Measurements from ENCODE around the gene ANKLE1.
A peak's percentile ranks its signal among the peaks of the same experiment; 100 is the strongest.
"Not testable (repeated sequence)": the region's sequence is repeated elsewhere in the genome, so short reads cannot be mapped to it uniquely, and the experiment has no call there.

Gene ANKLE1

DNA sequence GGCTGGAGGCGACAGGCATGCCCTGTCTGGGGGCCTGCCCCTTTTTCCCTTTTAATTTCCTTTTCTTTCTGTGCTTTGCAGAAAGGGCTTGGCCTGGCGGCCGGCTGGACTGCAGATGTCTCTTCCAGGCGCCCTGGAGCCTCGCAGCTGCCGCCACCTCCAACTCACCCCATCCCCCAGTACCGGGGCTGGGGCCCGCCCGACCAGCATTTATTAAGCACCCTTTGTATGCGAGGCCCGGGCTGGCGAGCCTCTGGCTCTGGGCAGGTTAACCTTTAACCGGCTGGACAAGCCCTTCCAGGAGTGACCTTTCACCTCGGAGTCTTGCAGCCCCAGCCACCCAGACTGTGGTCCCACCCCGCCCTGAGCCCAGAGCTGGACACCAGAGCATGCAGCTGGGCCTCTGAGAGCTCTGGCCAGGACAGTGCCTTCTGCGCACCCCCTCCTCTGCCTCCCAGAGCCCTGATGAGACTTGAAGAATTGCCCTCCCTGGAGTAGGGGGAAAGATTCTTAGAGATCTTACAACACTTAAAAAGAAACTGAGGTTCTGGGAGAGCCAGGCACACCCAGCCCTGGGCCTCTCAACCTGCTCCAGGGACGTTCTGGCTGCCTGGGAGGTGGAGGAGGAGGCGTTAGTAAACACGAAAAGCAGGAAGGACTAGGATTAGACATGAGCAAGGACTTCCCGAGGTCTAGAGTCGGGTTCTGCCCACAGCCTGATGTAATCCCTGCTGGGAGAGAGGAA is 34.8 kb upstream of the ANKLE1 start:
- FAIRE-seq (no peak), DNase-seq (ENCODE audit: extremely low spot score, insufficient read length, low read depth) (no peak)

DNA sequence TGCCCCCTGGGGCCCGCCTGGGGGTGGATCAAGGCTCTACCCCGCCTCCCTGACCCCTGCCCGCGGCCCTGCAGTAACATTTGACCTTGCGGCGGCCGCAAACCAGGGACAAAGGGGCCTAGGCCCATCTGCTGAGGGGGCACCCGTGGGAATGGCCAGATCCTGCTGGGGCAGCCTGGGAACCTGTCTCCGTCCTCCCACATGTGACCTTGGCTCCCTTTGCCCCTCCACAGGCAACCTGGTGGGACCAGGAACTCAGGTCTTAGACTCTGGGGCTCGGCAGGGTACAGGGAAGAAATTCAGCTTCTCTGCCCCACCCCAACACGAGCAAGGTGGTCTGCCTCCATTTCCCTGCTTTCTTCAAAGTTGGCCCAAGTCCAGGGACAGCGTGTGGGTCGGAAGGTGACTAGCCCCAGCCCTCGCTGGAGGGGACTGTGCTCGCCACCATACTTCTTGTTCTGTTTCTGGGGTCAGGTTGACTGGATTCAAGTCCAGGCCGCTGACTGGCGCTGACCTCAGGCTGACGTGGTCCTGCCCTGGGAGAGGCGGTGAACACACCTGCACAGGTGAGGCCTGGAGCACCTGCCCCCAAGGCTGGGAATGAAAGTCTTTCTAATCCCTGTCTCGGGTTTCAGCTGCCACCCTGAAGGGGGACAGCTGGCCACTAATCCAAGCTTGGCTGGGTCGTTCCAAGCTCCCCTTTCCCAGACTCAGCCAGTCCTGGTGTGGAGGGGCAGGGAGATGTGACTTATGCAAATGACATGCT is 33.5 kb upstream of the ANKLE1 start:
- DNase-seq (ENCODE audit: extremely low spot score, insufficient read length, low read depth) (no peak), FAIRE-seq (no peak)

DNA sequence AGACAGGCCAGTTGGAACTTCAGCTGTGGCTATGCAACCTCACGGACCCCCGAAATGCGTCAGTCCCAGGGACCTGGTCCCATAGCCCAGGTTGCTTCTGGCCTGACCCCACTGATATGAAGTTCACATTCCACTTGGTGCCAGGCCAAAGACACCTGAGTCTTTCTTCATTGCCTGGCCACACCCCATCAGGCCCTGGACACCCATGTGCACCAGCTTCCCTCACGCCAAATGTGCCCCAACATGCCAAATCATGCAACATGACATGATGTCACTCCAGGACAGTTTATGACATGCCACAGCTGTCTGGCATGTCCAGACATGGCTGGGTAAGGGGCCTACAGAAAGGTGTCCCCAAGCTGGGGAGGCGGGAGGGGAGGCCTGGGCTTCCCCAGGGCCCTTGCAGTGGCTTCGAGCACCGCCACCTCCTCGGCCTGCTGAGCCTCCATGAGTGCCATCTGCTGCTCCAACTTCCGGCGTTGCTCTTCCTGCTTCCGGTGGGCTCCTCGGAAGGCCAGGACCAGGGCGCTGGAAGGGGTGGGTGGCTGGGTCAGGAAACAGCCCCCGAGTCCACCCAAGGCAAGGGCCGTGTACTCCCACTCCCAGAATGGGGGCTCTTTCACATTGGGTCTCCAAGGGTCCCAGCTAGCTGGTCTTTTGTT is 31.7 kb upstream of the ANKLE1 start:
- DNase-seq (ENCODE audit: extremely low spot score, insufficient read length, low read depth) (no peak), FAIRE-seq (no peak)

DNA sequence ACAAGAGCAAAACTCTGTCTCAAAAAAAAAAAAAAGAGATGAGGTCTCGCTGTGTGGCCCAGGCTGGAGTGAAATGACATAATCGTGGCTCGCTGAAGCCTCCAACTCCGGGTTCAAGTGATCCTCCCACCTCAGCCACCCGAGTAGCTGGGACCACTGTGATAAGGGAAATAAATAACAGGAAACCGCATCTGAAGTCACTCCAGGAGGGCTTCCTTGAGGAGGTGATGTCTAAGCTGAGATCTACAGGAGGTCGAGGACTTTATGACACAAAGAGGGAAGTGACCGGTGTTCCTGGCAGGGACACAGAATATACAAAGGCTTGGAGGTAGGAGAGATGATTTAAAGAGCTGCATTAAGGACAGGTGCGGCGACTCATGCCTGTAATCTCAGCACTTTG is 27.1 kb upstream of the ANKLE1 start:
- DNase-seq (ENCODE audit: extremely low spot score, insufficient read length, low read depth) (no peak), FAIRE-seq (no peak)

DNA sequence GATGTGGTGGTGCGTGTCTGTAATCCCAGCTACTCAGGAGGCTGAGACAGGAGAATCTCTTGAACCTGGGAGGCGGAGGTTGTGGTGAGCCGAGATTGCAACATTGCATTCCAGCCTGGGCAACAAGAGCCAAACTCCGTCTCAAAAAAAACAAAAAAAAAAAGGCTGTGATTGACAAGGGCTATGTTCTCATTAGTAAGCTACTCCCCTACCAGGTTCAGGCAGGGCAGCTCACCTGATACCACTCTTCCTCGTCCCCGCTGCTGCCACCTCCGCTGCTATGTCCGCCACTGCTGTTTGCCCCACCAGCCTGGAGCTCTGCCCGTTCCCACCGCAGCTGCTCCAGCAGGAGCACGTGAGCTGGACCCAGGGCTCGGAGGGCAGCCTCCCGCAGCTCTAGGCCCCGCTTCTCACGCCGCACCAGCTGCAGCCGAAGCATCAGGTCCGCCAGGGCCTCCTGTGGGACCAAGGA is 26.5 kb upstream of the ANKLE1 start:
- FAIRE-seq, result no peak
- DNase-seq (ENCODE audit: extremely low spot score, insufficient read length, low read depth), result no peak

DNA sequence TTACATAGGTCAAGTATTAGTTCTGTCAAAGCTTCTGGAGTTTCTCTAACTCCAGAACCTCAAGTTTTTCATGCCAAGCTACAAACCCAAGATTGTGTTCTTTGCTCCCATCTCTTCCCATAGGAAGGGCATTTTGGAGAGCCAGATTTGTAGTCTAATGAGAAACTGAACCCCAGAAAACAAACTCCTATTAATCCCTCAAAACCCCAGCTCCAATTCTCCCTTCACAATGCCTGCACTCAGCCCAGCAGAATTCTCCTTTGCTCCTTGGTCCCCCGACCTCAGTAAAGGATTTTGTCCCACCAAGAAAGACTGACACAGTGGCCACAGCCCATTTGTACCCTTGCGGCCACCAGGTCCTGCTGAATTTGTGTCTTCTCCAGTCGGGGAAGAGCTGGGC is 25.6 kb upstream of the ANKLE1 start:
- DNase-seq (ENCODE audit: extremely low spot score, insufficient read length, low read depth), result no peak
- FAIRE-seq, result no peak

DNA sequence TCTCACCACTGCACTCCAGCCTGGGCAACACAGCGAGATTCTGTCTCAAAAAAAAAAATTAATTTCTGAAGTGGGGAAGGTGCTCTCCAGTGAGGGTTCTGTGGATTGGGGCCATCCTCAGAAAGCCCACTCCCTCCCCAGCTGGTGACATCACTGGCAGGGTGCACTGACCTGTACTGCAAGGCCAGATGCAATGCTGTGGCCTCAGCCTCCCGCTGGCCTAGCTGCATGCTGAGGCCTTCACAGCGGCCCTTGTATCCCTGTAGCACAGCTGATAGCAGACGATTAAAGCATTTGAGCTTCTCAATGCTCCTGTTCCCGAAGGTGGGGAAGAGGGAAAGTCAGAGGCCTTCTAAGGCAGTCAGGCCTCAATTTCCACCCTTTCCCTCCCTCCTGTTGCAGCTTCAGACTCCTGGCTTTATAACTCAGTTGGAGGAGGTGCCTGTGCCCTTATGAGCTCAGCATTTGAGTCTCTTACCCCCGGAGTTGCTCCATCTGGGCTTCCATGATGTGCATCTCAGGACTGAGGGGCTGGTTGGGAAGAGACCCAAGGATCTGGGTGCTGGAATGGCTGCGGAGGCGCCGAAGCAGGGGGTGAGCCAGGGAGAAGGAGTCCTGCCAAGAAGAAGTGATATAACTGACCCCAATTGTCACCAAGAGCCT is 22.5 kb upstream of the ANKLE1 start:
- no peak for FAIRE-seq
- DNase-seq (ENCODE audit: extremely low spot score, insufficient read length, low read depth), result no peak

DNA sequence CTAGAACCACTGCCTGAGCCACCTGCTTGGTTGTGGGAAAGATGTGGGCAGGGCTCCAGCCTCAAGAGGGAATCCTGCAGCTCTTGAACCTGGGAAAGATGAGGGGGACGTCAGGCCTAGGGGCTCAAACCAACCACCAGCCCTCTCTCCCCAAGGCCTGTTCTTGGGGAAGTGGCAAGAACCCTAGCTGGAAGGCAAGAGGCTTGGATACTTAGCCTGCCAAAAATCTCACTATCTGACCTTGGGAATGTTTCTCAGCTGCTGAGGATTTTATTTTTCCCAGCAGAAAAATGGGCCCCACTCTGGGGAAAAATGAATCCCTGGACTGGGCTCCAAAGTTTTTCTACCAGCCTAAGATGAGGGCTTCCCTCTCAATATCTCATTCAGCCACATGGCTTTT is 21.8 kb upstream of the ANKLE1 start:
- no peak for FAIRE-seq
- no peak for DNase-seq (ENCODE audit: extremely low spot score, insufficient read length, low read depth)

DNA sequence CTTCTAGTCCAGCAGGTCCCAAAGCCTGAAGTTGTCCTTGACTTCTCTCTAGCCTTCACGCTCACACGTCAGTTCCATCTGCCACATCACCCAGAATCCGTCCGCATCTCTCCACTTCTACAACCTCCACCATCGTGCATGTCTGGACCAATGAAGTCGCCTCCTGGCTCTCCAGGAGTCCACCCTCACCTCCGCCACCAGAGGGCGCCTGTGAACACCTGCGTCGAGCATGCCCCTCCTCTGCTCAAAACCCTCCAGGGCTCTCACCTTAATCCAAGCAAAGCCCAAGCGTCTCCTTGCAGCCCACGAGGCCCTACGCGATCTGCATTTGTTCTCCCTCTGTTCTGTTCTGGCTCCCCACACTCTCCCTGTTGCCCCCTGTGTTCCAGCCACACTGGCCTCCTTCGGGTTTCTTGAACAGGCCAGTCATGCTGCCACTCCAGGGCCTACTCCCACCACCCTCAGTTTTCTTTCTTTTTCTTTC is 20.8 kb upstream of the ANKLE1 start:
- peak; percentile 94 for FAIRE-seq
- DNase-seq (ENCODE audit: extremely low spot score, insufficient read length, low read depth), result peak; percentile 84

DNA sequence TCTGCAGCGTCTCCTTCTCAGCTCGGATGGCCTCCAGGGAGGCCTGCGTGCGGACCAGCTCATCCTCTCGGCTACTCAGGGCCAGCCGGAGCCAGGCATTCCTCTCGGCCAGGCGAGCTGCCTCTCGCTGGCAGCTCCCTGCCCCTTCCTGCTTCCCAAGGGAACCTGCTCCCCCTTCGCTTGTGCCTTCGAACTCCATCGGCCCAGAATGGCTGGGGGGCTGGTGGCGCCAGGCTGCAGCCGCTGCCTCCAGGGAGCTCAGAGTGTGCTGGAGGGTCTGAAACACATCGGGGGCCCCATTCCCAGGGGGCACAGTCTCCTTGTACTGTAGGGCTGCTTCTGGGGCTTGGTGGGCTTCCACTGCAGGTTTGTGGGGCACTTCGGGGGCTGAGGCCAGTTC is 19.1 kb upstream of the ANKLE1 start:
- FAIRE-seq (no peak), DNase-seq (ENCODE audit: extremely low spot score, insufficient read length, low read depth) (no peak)

DNA sequence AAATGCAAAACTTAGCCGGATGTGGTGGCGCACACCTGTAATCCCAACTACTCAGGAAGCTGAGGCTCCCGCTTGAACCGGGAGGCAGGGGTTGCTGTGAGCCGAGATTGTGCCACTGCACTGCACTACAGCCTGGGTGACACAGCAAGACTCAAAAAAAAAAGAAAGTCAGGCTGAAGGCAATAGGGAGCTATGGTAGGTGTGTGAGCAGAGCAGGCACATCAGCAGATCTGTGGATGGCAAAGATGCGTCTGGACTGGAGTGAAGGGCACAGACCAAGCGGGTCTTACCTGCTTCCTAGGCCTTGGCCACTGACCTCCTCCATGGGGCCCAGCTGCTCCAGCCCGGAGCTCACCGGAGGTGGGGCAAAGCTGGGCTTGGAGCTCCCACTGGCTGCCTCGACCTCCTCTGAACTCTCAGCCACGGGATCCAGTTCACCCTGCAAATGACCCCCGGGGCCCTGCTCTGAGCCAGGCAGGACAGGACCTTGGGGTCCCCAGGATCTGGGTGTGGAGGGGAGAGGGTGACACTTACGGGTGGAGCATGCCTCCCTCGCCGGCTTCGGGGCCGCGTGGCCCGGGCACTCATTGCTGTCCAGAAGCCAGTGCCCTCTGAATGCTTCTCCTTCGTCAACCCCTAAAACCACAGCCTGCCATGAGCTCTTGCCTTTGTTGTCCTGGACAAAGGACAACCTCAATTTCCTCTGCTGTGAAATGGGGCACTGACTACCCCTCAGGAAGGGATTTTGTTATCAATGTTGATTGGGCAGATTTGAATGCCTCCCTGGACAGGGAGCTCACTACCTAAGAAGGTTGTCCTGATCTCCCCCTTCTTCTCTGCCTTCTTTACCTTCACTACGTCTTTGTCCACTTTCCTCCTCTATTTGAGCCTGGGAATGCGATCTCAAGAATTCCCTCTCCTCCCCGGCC is 17.7 kb upstream of the ANKLE1 start:
- FAIRE-seq, result no peak
- DNase-seq (ENCODE audit: extremely low spot score, insufficient read length, low read depth), result no peak

DNA sequence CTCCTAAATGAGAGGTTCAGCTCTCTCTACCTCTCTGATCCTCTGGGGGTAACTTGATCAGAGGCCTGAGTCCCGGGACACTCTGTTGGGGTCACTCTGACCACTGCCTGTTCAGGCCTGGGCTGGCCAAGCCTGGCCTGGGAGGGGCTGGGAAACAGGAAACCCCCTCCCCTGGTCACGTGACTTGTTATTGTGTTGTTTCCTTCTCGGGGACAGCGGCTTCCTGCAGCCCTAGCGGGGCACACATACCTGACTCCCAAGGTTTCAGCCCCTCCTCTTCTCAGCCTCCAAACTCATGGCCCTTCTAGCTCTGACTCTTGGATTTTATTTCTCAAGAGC is 17.1 kb upstream of the ANKLE1 start, which contains the start of gene USHBP1:
Gene USHBP1 (minus strand): TSS at position 105 of the 339 bp plus-strand sequence. CDS start 446 bp downstream, outside the sequence.
- DNase-seq (ENCODE audit: extremely low spot score, insufficient read length, low read depth) (no peak), FAIRE-seq (no peak)

DNA sequence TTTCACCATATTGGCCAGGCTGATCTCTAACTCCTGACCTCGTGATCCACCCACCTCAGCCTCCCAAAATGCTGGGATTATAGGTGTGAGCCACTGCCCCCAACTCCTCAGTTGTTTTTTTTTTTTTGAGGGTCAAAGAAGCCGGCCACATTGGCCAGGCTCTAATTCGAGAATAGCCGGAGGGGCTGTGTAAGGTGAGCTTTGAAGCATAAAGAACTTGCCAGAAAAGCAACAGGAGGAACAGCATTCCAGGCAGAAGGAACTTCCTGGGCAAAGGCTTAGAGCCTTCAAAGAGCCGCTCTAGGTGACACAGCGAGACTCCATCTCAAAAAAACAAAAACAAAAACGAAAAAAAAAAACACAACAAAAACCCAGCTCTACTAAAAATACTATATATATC is 15.7 kb upstream of the ANKLE1 start:
- no peak for FAIRE-seq
- DNase-seq (ENCODE audit: extremely low spot score, insufficient read length, low read depth), result no peak

DNA sequence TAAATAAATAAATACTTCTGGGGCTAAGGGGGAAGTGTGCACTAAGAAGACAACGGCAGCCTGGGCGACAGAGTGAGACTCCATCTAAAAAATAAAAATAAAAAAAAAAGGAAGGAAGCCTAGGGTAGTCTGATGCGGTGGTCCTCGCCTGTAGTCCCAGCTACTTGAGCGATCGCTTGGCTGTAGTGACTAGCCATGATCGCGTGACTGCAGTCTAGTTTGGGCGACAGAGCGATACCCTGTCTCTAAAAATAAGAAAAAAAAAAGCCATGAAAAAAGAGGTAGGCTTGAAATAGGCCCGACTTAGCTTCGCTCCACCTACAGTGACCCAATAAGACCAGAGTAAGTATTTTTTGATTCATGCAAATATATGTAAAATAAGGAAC is 15.1 kb upstream of the ANKLE1 start:
- DNase-seq (ENCODE audit: extremely low spot score, insufficient read length, low read depth), result no peak

DNA sequence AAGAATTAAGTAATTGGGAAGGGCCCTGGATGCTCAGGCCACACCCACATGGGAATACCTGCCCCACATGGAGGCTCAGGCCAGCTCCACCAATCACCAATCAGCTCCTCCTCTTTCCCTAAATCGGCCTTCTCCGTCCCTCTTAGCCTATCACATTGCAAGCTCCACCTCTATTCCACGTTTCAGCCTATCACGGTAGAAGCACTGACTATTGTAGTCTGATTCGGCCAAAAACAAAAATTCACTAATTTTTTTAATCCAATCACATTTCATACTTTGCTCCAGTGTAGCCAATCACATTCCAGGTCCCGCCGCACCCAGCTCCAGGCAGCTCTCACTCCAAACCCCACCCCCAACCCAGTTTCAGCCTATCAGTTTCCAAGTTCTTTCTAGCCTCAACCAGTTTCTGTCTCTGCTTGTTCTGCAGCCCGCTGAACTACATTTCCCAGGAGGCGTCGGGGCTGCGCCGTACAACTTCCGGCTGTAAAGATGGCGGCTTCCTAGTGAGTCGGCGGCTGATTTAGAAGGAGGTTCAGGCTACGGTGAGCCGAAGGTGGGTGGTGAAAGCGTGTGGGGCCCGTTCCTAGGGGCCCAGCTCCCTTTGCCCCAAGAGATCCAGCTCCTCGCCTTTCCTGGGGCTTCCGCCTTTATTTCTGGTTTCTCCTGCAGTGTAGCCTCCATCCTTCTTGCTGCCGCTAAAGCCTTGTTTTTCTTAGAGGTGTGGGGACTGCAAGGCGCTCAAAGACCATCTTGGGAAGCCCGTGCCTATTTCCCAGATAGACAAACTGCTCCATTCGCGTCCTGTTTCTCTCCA is 14.5 kb upstream of the ANKLE1 start, which contains the start of gene BABAM1:
Gene BABAM1 (plus strand): TSS at position 469 of the 814 bp plus-strand sequence. CDS start 1,364 bp downstream, outside the sequence.
- FAIRE-seq, result peak; percentile 100

More for the DNA sequence above, 15.1 kb upstream of the ANKLE1 start:
- no peak for FAIRE-seq

DNA sequence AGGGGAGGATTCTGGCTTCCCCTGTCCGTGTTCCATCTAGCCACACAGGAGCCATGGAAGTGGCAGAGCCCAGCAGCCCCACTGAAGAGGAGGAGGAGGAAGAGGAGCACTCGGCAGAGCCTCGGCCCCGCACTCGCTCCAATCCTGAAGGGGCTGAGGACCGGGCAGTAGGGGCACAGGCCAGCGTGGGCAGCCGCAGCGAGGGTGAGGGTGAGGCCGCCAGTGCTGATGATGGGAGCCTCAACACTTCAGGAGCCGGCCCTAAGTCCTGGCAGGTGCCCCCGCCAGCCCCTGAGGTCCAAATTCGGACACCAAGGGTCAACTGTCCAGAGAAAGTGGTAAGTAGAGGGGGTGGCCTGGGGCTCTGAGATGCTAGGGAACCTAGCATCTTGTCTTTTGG is 12.9 kb upstream of the ANKLE1 start:
- no peak for FAIRE-seq
- DNase-seq (ENCODE audit: extremely low spot score, insufficient read length, low read depth), result no peak

More for the DNA sequence above, 14.5 kb upstream of the ANKLE1 start, which contains the start of gene BABAM1:
- peak; percentile 95 for DNase-seq (ENCODE audit: extremely low spot score, insufficient read length, low read depth)

DNA sequence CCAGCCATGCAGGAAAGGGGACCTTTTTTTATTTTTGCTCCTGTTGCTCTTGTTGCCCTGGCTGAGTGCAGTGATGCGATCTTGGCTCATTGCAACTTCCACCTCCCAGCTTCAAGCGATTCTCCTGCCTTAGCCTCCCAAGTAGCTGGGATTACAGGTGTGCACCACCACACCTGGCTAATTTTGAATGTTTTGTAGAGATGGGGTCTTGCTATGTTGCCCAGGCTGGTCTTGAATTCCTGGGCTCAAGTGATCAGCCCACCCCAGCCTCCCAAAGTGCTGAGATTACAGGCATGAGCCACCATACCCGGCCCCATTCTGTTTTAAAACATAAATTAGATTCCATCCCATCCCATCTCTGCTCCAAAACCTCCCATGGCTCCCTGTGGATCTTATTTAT is 6.8 kb upstream of the ANKLE1 start:
- DNase-seq (ENCODE audit: extremely low spot score, insufficient read length, low read depth); FAIRE-seq: not testable (repeated sequence)
